OCI-LY7 (cell line): ENCODE data around the gene PLXNB2. TPM values are rescaled to one million over a fixed set of nuclear protein-coding genes. Genes with fewer than 3 reads are reported as not detected.

Source experiments
- BruUV-seq: library from RNA; stranded (reverse); fragments of 400-500 nt; replicated peaks from 2 replicates; lab custom pipeline; 2021; lab: Mats Ljungman, UMichigan
- CTCF ChIA-PET: fragments of 300-600 bp; sonication (Branson Sonifier 250); formaldehyde crosslinking; loops from one replicate; lab custom pipeline; 2022; ENCODE audit warnings: antibody characterized with exemption; ENCODE audit not compliant: unreplicated experiment; lab: Charles Lee
- POLR2A ChIA-PET: fragments of 300-600 bp; sonication (Branson Sonifier 250); formaldehyde crosslinking; loops from one replicate; lab custom pipeline; 2022; ENCODE audit warnings: antibody characterized with exemption; lab: Charles Lee
- DNase-seq: peaks from one replicate; pipeline ENCODE4 v3.0.0-alpha.2; 2015; ENCODE audit warnings: low spot score
- H2AFZ ChIP-seq: fragments of 200-600 bp; sonication (generic), shearing (Covaris generic); 2 replicates; pipeline ENCODE4 v1.6.1; 2014; ENCODE audit warnings: mild to moderate bottlenecking, antibody characterized with exemption, low read length, moderate library complexity
- H3K27ac ChIP-seq: fragments of 200-600 bp; sonication (generic); 2 replicates; pipeline ENCODE4 v1.5.1; 2014; ENCODE audit warnings: mixed run types, low read depth, mild to moderate bottlenecking, moderate library complexity, low read length, inconsistent platforms; ENCODE audit not compliant: poor library complexity, severe bottlenecking
- H3K36me3 ChIP-seq: fragments of 200-600 bp; sonication (generic); 2 replicates; pipeline ENCODE4 v1.6.1; 2014; ENCODE audit warnings: mild to moderate bottlenecking, antibody characterized with exemption, low read length, moderate library complexity, mixed read lengths; ENCODE audit not compliant: insufficient read depth
- H3K4me1 ChIP-seq: fragments of 200-600 bp; sonication (generic); 2 replicates; pipeline ENCODE4 v1.5.1; 2014; ENCODE audit warnings: mild to moderate bottlenecking, low read length; ENCODE audit not compliant: insufficient read depth, poor library complexity, severe bottlenecking
- H3K4me2 ChIP-seq: fragments of 200-600 bp; sonication (generic); 2 replicates; pipeline ENCODE4 v1.6.1; 2014; ENCODE audit warnings: mild to moderate bottlenecking, low read length
- H3K4me3 ChIP-seq: fragments of 200-600 bp; sonication (generic); 2 replicates; pipeline ENCODE4 v1.5.1; 2014; ENCODE audit warnings: mild to moderate bottlenecking, low read depth, low read length; ENCODE audit not compliant: poor library complexity, severe bottlenecking
- H3K79me2 ChIP-seq: fragments of 200-600 bp; sonication (generic); 2 replicates; pipeline ENCODE4 v1.6.1; 2016; ENCODE audit warnings: low read depth, mild to moderate bottlenecking, low read length, moderate library complexity, mixed read lengths; ENCODE audit not compliant: insufficient read depth
- H3K9me2 ChIP-seq: fragments of 200-600 bp; sonication (generic); 2 replicates; pipeline ENCODE4 v1.6.1; 2016; ENCODE audit warnings: mild to moderate bottlenecking, low read length, mixed read lengths; ENCODE audit not compliant: insufficient read depth
- H3K9me3 ChIP-seq: fragments of 200-600 bp; sonication (generic); 2 replicates; pipeline ENCODE4 v1.6.1; 2014; ENCODE audit warnings: mild to moderate bottlenecking, mixed run types, low read length, mixed read lengths
- H4K20me1 ChIP-seq: fragments of 200-600 bp; sonication (generic); 2 replicates; pipeline ENCODE4 v1.6.1; 2014; ENCODE audit warnings: mild to moderate bottlenecking, antibody characterized with exemption, low read length, moderate library complexity, mixed read lengths; ENCODE audit not compliant: insufficient read depth
- CTCF ChIP-seq: fragments of 200-600 bp; sonication (generic); conservative IDR thresholded peaks from 2 replicates; pipeline ENCODE4 v1.5.1; 2014; ENCODE audit warnings: mild to moderate bottlenecking, antibody characterized with exemption, low read length, moderate library complexity, mixed read lengths
- EZH2phosphoT487 ChIP-seq: fragments of 200-600 bp; sonication (generic); IDR thresholded peaks from 2 replicates; pipeline ENCODE4 v1.6.1; 2018; ENCODE audit warnings: low read depth, borderline replicate concordance, mild to moderate bottlenecking, mixed run types, antibody characterized with exemption, low read length, moderate library complexity, mixed read lengths
- intact Hi-C: fragments of 100-400 bp; cut with micrococcal nuclease; formaldehyde crosslinking; loops from one replicate; pipeline ENCODE4 v1.10.0; 2022; ENCODE audit not compliant: unreplicated experiment
- total RNA-seq, 2 experiments: library from RNA; depleted of rRNA in 1 of 2; stranded (reverse); fragments of >200 nt in 1 of 2; shearing (Covaris generic) in 1 of 2; gene quantifications; 2 replicates each; pipeline ENCODE4 v1.2.3, GENCODE V29; 2014 to 2022

PLXNB2 gene
- total RNA-seq, 2 experiments from 2014 or later: 10.7 to 39.2 TPM

- H3K4me3 ChIP-seq: no peak overlapping the region
- no peak overlapping the region for H2AFZ ChIP-seq
- ChIA-PET POLR2A (no interaction called here), CTCF (no interaction called here)
- H3K9me3 ChIP-seq: no peaks in the 10 kb centered on the region
- DNase-seq: no peak
- no peak overlapping the region for H3K27ac ChIP-seq
- H3K4me2 ChIP-seq: peak overlapping the region; percentile 55
- intact Hi-C loops: no loop called here
- H3K4me1 ChIP-seq: peaks cover 75% of the 10 kb centered on the region
- BruUV-seq: no TSS peak
- no peaks in the 10 kb centered on the region for H4K20me1 ChIP-seq
- TF ChIP-seq EZH2phosphoT487 (no peak), CTCF (no peak)
- H3K9me2 ChIP-seq: no peaks in the 10 kb centered on the region
- H3K36me3 ChIP-seq: no peaks in the 10 kb centered on the region
- no peaks in the 10 kb centered on the region for H3K79me2 ChIP-seq
Measured at GRCh38 chr22:50301581-50301991, 5.9 kb downstream of the PLXNB2 start.

- Histone ChIP-seq H3K4me1 (peaks cover 75% of the 10 kb centered on the region), H3K79me2 (no peaks in the 10 kb centered on the region), H3K4me3 (no peak overlapping the region), H3K36me3 (no peaks in the 10 kb centered on the region), H3K4me2 (peak overlapping the region; percentile 49), H4K20me1 (no peaks in the 10 kb centered on the region), H3K9me3 (no peaks in the 10 kb centered on the region), H2AFZ (no peak overlapping the region), H3K27ac (no peak overlapping the region), H3K9me2 (no peaks in the 10 kb centered on the region)
- ChIA-PET POLR2A (interaction anchor here (0.6 kb wide), 1 partner anchor 24 kb away, joined by 3 read pairs; no protein-coding TSS in a partner anchor), CTCF (no interaction called here)
- DNase-seq: no peak
- TF ChIP-seq CTCF (no peak), EZH2phosphoT487 (no peak)
- intact Hi-C loops: no loop called here
- BruUV-seq: no TSS peak
Measured at GRCh38 chr22:50300620-50301257, 6.7 kb downstream of the PLXNB2 start.
